GM18499 (cell line): Measurements from ENCODE around the gene MTERF4.

Source experiments
- ATAC-seq: cut with Tn5 transposase; IDR thresholded peaks from one replicate; pipeline ENCODE4 v1.9.1; 2021; ENCODE audit warnings: moderate number of reproducible peaks; ENCODE audit not compliant: insufficient read depth, unreplicated experiment

The MTERF4 gene

DNA sequence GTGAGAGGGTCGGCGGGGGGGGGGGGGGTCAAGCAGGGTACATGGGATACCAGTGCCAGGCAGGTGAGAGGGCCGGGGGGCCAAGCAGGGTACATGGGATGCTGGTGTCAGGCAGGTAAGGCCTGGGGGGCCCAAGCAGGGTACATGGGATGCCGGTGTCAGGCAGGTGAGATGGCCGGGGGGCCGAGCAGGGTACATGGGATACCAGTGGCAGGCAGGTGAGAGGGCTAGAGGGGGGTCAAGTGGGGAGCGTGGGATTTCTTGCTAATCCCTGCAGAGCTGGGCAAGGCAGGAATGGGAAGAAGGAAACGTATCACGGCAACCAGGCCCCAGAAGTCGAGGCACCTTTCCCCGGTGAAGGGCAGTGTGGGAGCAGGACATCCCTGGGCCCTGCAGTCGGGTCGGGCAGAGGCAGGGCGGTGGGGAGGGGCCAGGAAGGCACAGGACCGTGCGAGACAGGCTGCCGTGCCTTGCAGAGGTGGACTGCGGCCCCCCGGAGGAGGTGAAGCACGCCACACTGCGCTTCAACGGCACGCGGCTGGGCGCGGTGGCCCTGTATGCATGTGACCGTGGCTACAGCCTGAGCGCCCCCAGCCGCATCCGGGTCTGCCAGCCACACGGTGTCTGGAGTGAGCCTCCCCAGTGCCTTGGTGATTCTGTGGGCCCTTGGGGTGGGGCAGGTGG, 49.3 kb downstream of the MTERF4 start:
- no peak for ATAC-seq

DNA sequence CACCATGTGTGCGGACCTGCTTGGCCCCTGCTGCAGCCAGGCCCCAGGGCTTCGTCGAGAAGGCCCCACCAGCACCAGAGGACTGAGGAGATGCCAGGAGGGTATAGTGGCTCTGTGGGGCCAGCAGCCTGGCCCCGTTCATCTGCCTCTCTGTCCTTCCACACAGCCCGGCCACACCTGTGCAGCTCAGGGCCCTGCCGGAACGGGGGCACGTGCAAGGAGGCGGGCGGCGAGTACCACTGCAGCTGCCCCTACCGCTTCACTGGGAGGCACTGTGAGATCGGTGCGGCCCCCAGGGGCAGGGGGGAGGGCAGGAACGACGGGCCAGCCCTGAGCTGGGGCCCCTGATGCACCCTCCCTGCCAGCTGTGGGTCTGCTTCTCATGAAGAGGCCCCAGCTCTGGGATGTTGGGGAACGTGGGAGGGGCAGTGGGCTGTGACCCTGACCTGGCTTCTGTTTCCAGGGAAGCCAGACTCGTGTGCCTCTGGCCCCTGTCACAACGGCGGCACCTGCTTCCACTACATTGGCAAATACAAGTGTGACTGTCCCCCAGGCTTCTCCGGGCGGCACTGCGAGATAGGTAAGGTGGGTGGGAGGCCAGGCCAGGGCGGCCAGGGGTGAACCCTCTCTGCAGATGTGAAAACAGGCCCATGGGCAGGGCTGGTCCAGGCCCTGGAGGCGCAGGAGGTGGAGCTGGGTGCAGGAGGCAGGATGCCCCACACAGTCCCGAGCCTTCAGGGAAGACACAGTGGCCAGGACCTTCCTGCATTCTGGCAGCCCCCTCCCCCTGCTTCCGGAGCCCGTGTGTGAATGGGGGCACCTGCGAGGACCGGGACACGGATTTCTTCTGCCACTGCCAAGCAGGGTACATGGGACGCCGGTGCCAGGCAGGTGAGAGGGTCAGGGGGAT, 50.3 kb downstream of the MTERF4 start:
- no peak for ATAC-seq

DNA sequence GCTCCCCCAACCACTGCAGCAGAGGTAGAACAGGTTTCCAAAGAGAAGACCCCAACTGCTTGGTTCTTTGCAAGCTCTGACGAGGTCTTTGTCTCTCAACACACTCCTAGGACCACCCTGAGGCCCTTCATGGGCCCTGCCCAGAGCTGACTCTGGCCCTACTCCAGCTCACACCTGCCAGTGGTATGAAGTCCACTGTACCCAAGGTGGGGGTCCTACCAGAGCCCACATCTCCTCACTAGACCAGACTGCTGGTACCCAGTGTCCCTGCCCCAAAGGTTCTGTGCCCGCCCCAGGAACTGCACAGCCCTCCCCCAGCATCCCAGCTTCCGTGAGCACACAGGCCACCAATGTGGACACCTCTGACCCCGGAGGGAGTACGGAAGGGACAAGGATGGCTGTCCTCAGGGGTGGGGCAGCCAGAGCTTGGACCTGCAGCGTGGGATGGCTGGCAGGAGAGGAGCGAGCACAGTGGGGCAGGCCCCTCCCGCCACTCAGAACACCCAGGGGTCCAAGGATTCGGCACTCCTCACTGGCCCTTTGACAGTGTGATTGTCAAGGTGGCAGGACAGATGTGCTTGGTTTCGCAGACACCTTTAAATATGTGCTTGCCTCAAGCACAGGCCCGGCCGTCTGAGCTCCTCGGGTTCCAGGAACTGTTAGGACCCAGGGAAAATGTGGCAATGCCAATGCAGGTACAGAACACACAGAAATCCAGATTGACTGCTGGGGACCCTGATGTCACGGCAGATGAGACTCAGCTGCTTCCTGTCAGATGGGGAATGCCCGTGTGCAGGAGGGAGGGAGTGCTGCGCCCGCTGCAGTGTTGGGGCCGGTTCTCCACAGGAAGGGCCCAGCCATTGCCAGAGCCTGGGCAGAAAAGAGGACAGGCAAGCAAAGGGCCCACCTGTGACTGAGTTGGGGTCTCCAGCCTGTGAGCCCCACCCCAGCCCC, 51.2 kb downstream of the MTERF4 start:
- ATAC-seq, result no peak

DNA sequence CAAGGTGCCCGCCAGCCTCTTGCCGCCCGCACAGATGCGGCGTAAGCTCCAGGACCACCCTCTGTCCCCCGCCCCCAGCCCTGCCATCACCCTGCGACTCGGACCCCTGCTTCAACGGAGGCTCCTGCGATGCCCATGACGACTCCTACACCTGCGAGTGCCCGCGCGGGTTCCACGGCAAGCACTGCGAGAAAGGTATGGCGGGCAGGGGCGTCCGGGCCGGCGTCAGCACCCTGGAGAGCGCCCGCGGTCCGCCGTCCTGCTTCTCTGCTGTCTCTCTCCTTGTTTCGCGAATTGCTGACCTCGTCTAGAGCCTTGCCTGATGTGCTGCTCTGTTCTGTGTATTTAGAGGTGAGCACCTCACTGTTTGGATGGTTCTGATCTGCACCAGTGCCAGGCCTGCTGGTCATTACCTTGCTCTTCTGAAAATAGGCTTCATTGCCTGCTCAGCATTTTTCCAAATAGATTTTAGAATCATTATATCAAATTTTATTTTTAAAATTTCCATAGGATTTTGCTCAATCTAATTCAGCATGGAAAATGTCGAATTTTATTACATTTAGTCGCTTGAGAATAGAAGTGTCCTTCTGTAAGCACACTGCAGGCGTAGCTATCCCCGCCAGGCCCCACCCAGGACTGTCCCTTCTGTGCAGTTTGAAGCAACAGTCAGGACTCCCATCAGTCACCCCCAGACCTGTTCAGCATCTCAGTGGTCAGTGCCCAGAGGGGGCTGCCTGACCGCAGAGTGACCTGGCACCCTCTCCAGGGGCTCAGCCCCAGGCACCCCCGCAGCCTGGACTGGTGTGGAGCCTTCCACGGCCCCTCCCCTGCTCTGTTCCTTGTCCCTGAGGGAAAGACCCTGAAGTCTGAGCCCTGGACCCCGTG, 52.1 kb downstream of the MTERF4 start:
- ATAC-seq, result no peak

DNA sequence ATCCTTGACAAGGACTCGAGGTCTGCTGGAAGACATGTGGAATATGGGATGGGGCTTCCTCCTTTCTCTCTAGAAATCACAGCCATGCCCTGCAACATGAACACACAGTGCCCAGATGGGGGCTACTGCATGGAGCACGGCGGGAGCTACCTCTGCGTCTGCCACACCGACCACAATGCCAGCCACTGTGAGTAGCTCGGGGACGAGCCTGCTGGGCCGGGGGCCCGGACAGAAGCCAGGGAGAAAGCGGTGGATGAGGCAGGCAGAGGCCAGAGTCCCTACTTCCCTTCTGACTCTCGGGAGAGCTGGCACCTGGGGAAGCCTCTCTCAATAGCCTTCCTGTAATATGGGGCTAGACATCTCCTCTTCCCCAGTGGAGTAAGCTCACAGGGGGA, 53.1 kb downstream of the MTERF4 start:
- no peak for ATAC-seq

DNA sequence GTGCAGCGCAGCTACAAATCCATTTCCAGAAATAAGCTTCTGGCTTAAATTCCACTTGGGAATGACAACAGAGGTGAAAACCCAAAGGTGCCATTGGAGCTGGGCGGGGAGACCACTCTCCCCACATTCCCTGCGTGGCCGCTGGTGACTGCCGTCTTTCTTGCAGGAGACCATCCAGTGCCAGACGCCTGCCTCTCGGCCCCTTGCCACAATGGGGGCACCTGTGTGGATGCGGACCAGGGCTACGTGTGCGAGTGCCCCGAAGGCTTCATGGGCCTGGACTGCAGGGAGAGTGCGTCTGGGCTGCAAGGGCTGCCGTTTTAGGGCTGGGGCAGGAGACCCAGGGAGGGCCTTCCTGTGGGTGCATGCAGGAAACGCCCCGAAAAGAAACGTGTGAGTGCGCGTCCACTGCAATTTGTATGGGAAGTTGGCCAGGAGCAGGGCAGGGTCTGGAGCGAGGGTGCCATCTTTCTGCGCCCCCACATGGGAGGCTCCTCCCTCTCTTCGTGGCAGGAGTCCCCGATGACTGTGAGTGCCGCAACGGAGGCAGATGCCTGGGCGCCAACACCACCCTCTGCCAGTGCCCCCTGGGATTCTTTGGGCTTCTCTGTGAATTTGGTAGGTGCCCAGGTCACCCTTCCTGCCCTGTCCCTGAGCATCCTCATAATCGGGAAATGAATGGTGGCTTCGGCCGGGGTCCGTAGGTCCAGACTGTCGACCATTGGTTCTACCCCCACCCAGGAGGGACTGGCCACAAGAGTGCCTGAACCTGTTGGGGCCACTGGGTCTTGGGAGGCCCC, 53.7 kb downstream of the MTERF4 start:
- no peak for ATAC-seq

DNA sequence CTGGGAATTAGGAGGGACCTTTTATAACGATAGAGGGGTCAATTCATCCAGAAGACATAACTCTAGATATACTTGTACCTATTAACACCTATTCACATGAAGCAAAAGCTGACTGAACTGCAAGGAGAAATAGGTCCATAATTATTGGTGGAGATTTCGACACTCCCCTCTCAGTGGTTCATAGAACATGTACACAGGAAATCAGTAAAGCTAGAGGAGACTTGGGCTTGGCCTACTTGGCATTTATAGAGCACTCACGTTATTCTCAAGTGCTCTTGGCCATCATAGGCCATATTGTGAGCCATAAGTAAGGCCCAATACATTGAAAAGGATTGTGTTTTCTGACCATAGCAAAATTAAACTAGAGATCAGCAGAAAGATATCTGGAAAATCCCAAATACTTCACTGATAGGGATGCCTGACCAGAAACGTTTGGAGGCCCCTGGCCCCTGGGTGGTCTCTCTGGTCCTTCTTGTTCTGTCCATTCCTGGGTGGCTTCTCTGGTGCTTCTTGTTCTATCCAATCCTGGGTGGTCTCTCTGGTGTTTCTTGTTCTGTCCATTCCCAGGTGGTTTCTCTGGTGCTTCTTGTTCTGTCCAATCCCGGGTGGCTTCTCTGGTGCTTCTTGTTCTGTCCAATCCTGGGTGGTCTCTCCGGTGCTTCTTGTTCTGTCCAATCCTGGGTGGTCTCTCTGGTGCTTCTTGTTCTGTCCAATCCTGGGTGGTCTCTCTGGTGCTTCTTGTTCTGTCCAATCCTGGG, 54.7 kb downstream of the MTERF4 start:
- ATAC-seq, result no peak
